HG03095 (cell line): Measurements from ENCODE around the gene PRSS21.
A peak's percentile ranks its signal among the peaks of the same experiment; 100 is the strongest.

Experiments
- ATAC-seq: cut with Tn5 transposase; IDR thresholded peaks from one replicate; pipeline ENCODE4 v1.9.1; 2021; ENCODE audit warnings: moderate library complexity; ENCODE audit not compliant: unreplicated experiment

PRSS21 gene

DNA sequence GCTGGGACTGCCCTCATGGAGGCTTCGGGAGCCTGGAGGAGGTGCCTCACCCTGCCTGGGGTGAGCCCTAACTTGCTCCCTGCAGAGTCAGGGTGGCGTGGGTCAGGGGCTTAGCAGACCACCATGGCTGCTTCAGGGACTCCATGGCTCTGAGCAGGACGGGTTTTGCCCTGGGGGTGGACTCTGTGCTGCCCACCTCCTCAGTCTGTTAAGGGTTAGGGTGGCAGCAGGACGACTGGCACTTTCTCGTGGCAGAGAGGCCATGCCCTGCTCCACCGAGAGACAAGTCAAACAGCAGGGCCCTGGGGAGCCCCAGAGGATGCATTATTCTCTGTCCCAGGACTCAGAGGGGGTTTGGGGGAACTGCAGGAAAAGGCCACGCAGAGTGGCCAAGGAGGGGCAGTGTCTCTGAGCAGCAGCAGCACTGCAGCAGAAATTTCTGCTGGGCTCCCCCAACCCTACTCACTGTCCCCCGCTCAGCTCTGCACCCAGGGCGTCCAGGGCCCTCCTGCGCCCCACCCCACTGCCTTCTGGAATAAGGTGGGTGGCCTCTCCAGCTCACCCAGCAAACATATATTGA lies 42.7 kb downstream of the PRSS21 start:
- ATAC-seq: no peak

DNA sequence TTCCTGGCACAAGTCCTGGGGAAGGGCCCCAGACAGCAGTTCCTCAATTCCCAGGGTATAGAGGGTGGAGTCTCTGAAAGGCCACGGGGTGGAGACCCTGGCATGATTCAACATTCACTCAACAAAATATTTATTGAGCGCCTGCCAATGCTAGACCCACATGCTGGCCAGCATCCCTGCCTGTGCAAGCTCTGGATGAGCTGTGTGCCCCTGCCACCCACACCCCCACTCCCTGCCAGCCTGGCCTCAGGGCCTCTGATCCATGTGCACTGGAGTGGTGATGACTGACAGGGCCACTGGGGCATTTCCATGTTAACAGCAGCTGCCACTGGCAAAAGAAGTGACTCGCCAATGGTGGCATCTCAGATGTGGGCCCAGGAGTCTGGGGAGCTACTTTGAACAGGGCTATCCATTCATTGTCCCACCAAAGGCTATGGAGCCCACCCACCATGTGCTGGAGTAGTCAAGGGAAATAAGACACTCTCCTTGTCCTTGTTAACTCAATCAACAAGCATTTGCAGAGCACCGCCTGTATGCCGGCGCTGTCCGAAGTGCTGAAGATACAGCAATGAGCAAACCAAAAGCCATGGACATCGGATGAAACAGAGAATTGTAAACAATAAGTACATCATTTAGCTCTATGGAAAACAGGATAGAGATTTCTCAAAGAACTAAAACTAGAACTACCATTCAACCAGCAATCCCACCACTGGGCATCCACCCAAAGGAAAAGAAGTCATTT lies 44.0 kb downstream of the PRSS21 start:
- ATAC-seq: no peak

DNA sequence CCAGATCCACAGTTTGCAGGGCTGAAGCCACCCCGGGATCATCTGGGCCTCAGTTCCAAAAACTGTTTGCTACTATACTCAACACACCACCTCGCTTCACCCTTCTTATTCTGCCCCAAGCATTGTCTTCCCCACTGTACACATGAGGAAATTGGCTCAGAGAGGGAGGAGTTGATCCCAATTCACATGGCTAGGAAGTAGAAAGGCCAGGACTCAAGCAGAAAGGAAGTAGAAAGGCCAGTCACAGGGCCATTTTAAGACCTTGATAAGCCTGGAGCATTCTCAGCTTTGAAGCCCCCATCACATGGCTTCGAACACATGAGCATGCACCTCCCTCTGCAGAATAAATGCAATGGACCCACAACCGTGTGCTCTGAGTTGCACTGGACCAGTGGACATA lies 48.6 kb downstream of the PRSS21 start:
- ATAC-seq: no peak

DNA sequence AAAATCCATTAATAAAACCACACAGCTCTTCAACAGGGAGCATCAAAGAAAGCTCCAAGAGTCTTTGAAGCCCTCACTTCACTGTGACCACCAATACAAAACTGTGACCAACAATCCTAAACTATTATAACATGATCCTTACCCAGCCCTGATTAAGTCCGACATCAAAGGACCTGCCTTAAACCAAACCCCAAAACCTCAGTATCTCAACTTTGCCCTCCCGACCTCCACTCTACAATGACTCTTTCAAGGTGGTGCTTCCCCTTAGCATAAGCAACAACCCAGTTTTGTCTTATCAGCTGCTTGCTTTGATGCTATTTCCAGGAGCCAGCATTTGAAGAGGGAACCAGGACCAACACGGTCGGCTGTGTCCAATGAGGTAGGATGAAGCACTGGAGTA lies 49.4 kb downstream of the PRSS21 start:
- no peak for ATAC-seq

DNA sequence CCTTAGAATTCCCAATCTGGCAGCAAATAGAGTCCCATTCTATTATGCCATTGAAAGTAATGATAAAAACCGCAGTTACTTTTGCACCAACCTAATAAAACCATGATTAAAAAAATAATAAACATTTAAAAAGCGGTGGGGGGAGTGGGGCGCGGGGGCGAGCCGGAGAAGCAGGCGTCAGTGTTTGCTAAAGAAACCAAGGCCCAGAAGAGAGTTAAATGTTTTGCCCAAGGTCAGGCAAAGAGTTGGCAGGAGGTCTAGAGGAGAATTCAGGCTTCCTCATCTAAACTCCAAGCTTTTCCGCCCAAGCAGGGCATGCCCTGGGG lies 50.6 kb downstream of the PRSS21 start:
- ATAC-seq: no peak

DNA sequence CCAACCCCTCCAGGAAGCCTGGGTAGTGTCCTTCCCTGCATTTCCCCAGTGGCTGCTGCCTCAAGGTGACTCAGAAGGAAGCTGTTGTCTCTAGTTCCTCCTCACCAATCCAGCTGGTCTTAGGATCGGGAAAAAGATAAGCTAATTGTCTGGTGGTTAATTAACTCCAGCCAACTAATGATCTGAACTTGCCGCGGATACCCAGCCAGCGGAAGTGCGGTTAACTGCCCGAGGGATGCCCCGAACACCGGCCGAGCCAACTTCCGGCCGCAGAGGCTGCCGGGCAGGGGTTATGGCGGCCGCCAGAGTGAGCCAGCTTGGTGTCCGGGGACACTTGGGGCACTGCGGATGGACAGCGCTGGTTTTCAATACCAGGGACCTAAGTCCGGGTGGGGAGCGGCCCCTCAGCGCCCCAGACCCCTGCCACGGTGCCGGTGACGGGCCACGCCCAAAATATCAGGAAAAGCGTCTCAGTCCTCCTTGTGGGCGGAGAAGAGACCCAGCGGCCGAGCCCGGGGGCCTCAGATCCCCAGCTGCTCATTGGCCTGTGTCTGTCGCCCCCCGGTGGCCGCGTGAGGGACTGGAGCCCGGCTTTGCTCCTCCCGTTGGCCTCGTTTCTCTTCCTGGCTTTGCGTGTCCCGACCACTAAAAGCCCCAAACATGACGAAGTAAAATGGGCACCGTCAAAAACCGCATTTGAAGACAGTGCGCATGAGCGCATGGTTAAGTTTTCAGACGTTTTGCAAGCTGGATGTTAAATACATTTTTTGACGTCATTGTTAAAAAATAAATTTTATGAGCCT lies 51.2 kb downstream of the PRSS21 start:
- peak; percentile 81 for ATAC-seq
